Osteoblast (primary cell): Measurements from ENCODE around the gene ANO3. TPM values are rescaled to one million over a fixed set of nuclear protein-coding genes. Genes with fewer than 3 reads are reported as not detected.

Experiments
- DNase-seq: peaks from one replicate; pipeline ENCODE4 v3.0.0; 2011; ENCODE audit warnings: low spot score, mixed read lengths; ENCODE audit not compliant: insufficient read length; ENCODE audit errors: missing footprints
- H2AFZ ChIP-seq: 2 replicates; pipeline ENCODE4 v1.6.0; 2011; ENCODE audit warnings: mild to moderate bottlenecking, low read length
- H3K27ac ChIP-seq: 2 replicates; pipeline ENCODE4 v1.5.1; 2011; ENCODE audit warnings: mild to moderate bottlenecking, low read depth, low read length, moderate library complexity
- H3K27me3 ChIP-seq: 2 replicates; pipeline ENCODE4 v1.6.0; 2012; ENCODE audit warnings: mild to moderate bottlenecking, control low read depth, inconsistent platforms, low read length, moderate library complexity; ENCODE audit not compliant: insufficient read depth
- H3K36me3 ChIP-seq: 2 replicates; pipeline ENCODE4 v1.5.1; 2011; ENCODE audit warnings: mild to moderate bottlenecking, low read length, control low read depth, moderate library complexity; ENCODE audit not compliant: insufficient read depth
- H3K4me1 ChIP-seq: 2 replicates; pipeline ENCODE4 v1.5.1; 2011; ENCODE audit warnings: mild to moderate bottlenecking, low read length, control low read depth, moderate library complexity; ENCODE audit not compliant: insufficient read depth
- H3K4me2 ChIP-seq: 2 replicates; pipeline ENCODE4 v1.6.0; 2011; ENCODE audit warnings: mild to moderate bottlenecking, low read length; ENCODE audit not compliant: insufficient read depth
- H3K4me3 ChIP-seq: fragments of 200-600 bp; sonication (generic); 3 replicates; pipeline ENCODE4 v1.5.1; 2012; ENCODE audit warnings: mild to moderate bottlenecking, low read length, inconsistent platforms; ENCODE audit not compliant: insufficient read depth
- H3K79me2 ChIP-seq: 2 replicates; pipeline ENCODE4 v1.6.0; 2012; ENCODE audit warnings: mild to moderate bottlenecking, low read length, control low read depth, inconsistent platforms; ENCODE audit not compliant: insufficient read depth
- H3K9me3 ChIP-seq: 2 replicates; pipeline ENCODE4 v1.5.1; 2011; ENCODE audit warnings: low read depth, low read length, control low read depth
- H4K20me1 ChIP-seq: 2 replicates; pipeline ENCODE4 v1.6.0; 2012; ENCODE audit warnings: mild to moderate bottlenecking, low read length, control low read depth; ENCODE audit not compliant: insufficient read depth
- CTCF ChIP-seq: IDR thresholded peaks from 2 replicates; pipeline ENCODE4 v1.5.1; 2011; ENCODE audit warnings: mild to moderate bottlenecking, low read depth, low read length, moderate library complexity; ENCODE audit errors: extremely low read depth
- total RNA-seq: library from RNA; depleted of rRNA; stranded (reverse); fragments of >200 nt; gene quantifications from 2 replicates; pipeline ENCODE4 v1.2.3, GENCODE V29; 2012

ANO3 gene
- total RNA-seq, 1 donor: under 0.01 TPM

- H3K9me3 ChIP-seq: no peaks in the 10 kb centered on the region
- TF ChIP-seq CTCF: no peak
Observed at GRCh38 chr11:26527685-26528084, 195.8 kb downstream of the ANO3 start.

GRCh38 chr11:26537341-26537740 lies 205.4 kb downstream of the ANO3 start:
- no peak for TF ChIP-seq CTCF
- no peaks in the 10 kb centered on the region for H3K9me3 ChIP-seq
- no peak overlapping the region for H2AFZ ChIP-seq
- no peaks in the 10 kb centered on the region for H4K20me1 ChIP-seq
- H3K4me3 ChIP-seq: no peak overlapping the region
- H3K36me3 ChIP-seq: no peaks in the 10 kb centered on the region
- H3K4me2 ChIP-seq: no peak overlapping the region
- no peaks in the 10 kb centered on the region for H3K79me2 ChIP-seq
- H3K27me3 ChIP-seq: no peaks in the 10 kb centered on the region
- DNase-seq: no peak
- H3K4me1 ChIP-seq: no peaks in the 10 kb centered on the region
- no peak overlapping the region for H3K27ac ChIP-seq

More at GRCh38 chr11:26527685-26528084, 195.8 kb downstream of the ANO3 start:
- no peak overlapping the region for H3K27ac ChIP-seq
- H3K36me3 ChIP-seq: no peaks in the 10 kb centered on the region
- no peak overlapping the region for H3K4me2 ChIP-seq
- DNase-seq: no peak
- no peaks in the 10 kb centered on the region for H3K79me2 ChIP-seq
- H3K4me1 ChIP-seq: no peaks in the 10 kb centered on the region
- H3K27me3 ChIP-seq: no peaks in the 10 kb centered on the region
- H4K20me1 ChIP-seq: no peaks in the 10 kb centered on the region
- H3K4me3 ChIP-seq: no peak overlapping the region
- H2AFZ ChIP-seq: no peak overlapping the region

GRCh38 chr11:26539517-26539916 lies 207.6 kb downstream of the ANO3 start:
- Histone ChIP-seq H3K36me3 (no peaks in the 10 kb centered on the region), H3K4me2 (no peak overlapping the region), H3K4me1 (no peaks in the 10 kb centered on the region), H3K27me3 (no peaks in the 10 kb centered on the region), H3K27ac (no peak overlapping the region), H2AFZ (no peak overlapping the region), H3K4me3 (no peak overlapping the region), H3K9me3 (no peaks in the 10 kb centered on the region), H4K20me1 (no peaks in the 10 kb centered on the region), H3K79me2 (no peaks in the 10 kb centered on the region)
- no peak for TF ChIP-seq CTCF
- DNase-seq: no peak

- DNase-seq: no peak
- no peak for TF ChIP-seq CTCF
- H3K27ac ChIP-seq: no peak overlapping the region
- no peaks in the 10 kb centered on the region for H3K79me2 ChIP-seq
- no peaks in the 10 kb centered on the region for H3K4me1 ChIP-seq
- no peaks in the 10 kb centered on the region for H3K9me3 ChIP-seq
- no peaks in the 10 kb centered on the region for H4K20me1 ChIP-seq
- no peaks in the 10 kb centered on the region for H3K27me3 ChIP-seq
- no peaks in the 10 kb centered on the region for H3K36me3 ChIP-seq
- H2AFZ ChIP-seq: no peak overlapping the region
- H3K4me3 ChIP-seq: no peak overlapping the region
- no peak overlapping the region for H3K4me2 ChIP-seq
Observed at GRCh38 chr11:26541870-26542269, 209.9 kb downstream of the ANO3 start.
